OCI-M2 (cell line): ENCODE data around the gene RPAP2.
"Not testable (repeated sequence)": the region's sequence is repeated elsewhere in the genome, so short reads cannot be mapped to it uniquely, and the experiment has no call there.

Source experiments
- DNase-seq: peaks from one replicate; lab custom pipeline; 2025; ENCODE audit not compliant: unreplicated experiment; lab: John Stamatoyannopoulos, UW

RPAP2 gene

GRCh38 chr1:92374223-92374622 is 75.4 kb downstream of the RPAP2 start:
- DNase-seq: no peak

- DNase-seq: no peak
Measured at GRCh38 chr1:92376345-92376744, 77.5 kb downstream of the RPAP2 start.

- not testable (repeated sequence) for DNase-seq
Measured at GRCh38 chr1:92377991-92378390, 79.1 kb downstream of the RPAP2 start.

GRCh38 chr1:92380867-92381266 is 82.0 kb downstream of the RPAP2 start:
- DNase-seq: no peak

- DNase-seq: not testable (repeated sequence)
Measured at GRCh38 chr1:92393966-92394365, 95.1 kb downstream of the RPAP2 start.

GRCh38 chr1:92398519-92398918 is 99.7 kb downstream of the RPAP2 start:
- DNase-seq: no peak

- DNase-seq: no peak
Measured at GRCh38 chr1:92399076-92399475, 100.2 kb downstream of the RPAP2 start.

GRCh38 chr1:92404661-92405060 is 105.8 kb downstream of the RPAP2 start:
- DNase-seq: no peak

GRCh38 chr1:92408825-92409224 is 110.0 kb downstream of the RPAP2 start:
- DNase-seq: no peak

GRCh38 chr1:92409946-92410549 is 111.2 kb downstream of the RPAP2 start:
- DNase-seq: no peak

GRCh38 chr1:92410706-92411105 is 111.8 kb downstream of the RPAP2 start:
- no peak for DNase-seq

- no peak for DNase-seq
Measured at GRCh38 chr1:92411511-92411910, 112.7 kb downstream of the RPAP2 start.

GRCh38 chr1:92419642-92420041 is 120.8 kb downstream of the RPAP2 start:
- no peak for DNase-seq

- DNase-seq: no peak
Measured at GRCh38 chr1:92424381-92424780, 125.5 kb downstream of the RPAP2 start.

- no peak for DNase-seq
Measured at GRCh38 chr1:92425617-92426016, 126.8 kb downstream of the RPAP2 start.

- DNase-seq: no peak
Measured at GRCh38 chr1:92430030-92430429, 131.2 kb downstream of the RPAP2 start.

- DNase-seq: not testable (repeated sequence)
Measured at GRCh38 chr1:92434572-92434971, 135.7 kb downstream of the RPAP2 start.

GRCh38 chr1:92439291-92439690 is 140.4 kb downstream of the RPAP2 start:
- no peak for DNase-seq

- no peak for DNase-seq
Measured at GRCh38 chr1:92441316-92441696, 142.4 kb downstream of the RPAP2 start.

GRCh38 chr1:92441697-92442342 is 143.0 kb downstream of the RPAP2 start:
- DNase-seq: no peak

GRCh38 chr1:92442351-92442750 is 143.5 kb downstream of the RPAP2 start:
- DNase-seq: no peak

- DNase-seq: no peak
Measured at GRCh38 chr1:92443893-92444292, 145.0 kb downstream of the RPAP2 start.

- no peak for DNase-seq
Measured at GRCh38 chr1:92444351-92444750, 145.5 kb downstream of the RPAP2 start.
